Nephron progenitor cell (in vitro differentiated cells): ENCODE data around the gene EXOC4.

Experiments
- DNase-seq: peaks from one replicate; pipeline ENCODE4 v3.0.0; 2021
- H3K27ac Mint-ChIP-seq: 2 replicates; pipeline ENCODE4 v1.8.0; 2021; ENCODE audit warnings: mild to moderate bottlenecking, moderate library complexity, mixed read lengths
- H3K27me3 Mint-ChIP-seq: 2 replicates; pipeline ENCODE4 v1.8.0; 2021; ENCODE audit warnings: mild to moderate bottlenecking, low read depth, mixed read lengths; ENCODE audit not compliant: poor library complexity
- H3K36me3 Mint-ChIP-seq: 2 replicates; pipeline ENCODE4 v1.8.0; 2021; ENCODE audit warnings: low read depth, mixed read lengths
- H3K4me1 Mint-ChIP-seq: 2 replicates; pipeline ENCODE4 v1.8.0; 2021; ENCODE audit warnings: mixed read lengths
- H3K4me3 Mint-ChIP-seq: 2 replicates; pipeline ENCODE4 v1.8.0; 2021; ENCODE audit warnings: mild to moderate bottlenecking, moderate library complexity, mixed read lengths
- H3K9me3 Mint-ChIP-seq: 2 replicates; pipeline ENCODE4 v1.8.0; 2021; ENCODE audit warnings: mild to moderate bottlenecking, moderate library complexity, mixed read lengths
- CTCF ChIP-seq: fragments of 200-600 bp; sonication (generic); IDR thresholded peaks from 2 replicates; pipeline ENCODE4 v1.5.0; 2021; ENCODE audit warnings: antibody characterized with exemption

Gene EXOC4

DNA sequence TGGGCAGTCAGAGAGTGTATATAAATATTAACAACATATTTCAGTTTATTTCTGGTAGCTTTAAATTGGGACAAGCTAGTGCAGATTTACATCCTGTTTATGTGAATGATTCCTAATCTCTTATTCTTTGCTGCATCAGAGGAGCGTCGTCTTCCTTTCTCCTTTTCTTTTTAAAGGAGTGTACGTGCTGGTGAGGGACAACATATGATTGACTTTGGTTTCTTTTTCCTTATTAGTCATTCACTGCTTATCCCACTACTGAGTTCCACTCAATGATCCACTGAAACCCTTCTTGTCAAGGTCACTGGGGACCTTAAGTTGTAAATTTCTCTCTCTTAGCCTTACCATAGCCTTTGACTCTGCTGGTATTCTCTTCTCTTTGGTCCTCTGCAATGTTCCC lies 116.3 kb downstream of the EXOC4 start:
- no peak for DNase-seq
- no peak overlapping the region for H3K27ac Mint-ChIP-seq
- H3K36me3 Mint-ChIP-seq: no peaks in the 10 kb centered on the region
- no peak for TF ChIP-seq CTCF
- peaks cover 16% of the 10 kb centered on the region for H3K4me1 Mint-ChIP-seq
- H3K27me3 Mint-ChIP-seq: no peaks in the 10 kb centered on the region
- H3K4me3 Mint-ChIP-seq: no peak overlapping the region
- H3K9me3 Mint-ChIP-seq: no peaks in the 10 kb centered on the region

GRCh38 chr7:133371616-133372015 lies 118.7 kb downstream of the EXOC4 start:
- no peaks in the 10 kb centered on the region for H3K9me3 Mint-ChIP-seq
- no peak overlapping the region for H3K4me3 Mint-ChIP-seq
- TF ChIP-seq CTCF: no peak

DNA sequence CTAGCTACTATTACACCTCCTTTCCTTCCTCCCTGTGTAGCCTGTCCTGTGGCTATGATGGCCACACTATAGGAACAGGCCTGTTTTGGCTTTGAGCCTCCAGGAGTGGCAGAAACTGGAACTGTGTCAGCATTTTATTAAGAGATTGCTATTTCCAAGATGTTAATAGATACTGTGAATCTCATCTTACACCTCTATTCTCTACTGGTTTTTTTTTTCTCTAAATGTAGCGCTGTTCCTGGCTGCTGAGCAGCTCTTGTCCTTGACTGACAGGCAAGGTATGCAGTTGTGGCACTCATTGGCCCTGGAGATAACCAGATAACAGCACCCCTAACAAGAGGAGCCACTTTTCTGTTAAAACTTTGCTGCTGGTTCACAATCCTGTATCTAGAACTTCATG lies 119.5 kb downstream of the EXOC4 start:
- peaks cover 16% of the 10 kb centered on the region for H3K4me1 Mint-ChIP-seq

More at GRCh38 chr7:133371616-133372015, 118.7 kb downstream of the EXOC4 start:
- peaks cover 16% of the 10 kb centered on the region for H3K4me1 Mint-ChIP-seq
- H3K27me3 Mint-ChIP-seq: no peaks in the 10 kb centered on the region
- no peak for DNase-seq
- H3K36me3 Mint-ChIP-seq: peaks cover 15% of the 10 kb centered on the region
- no peak overlapping the region for H3K27ac Mint-ChIP-seq

GRCh38 chr7:133376514-133376913 lies 123.6 kb downstream of the EXOC4 start:
- no peak overlapping the region for H3K27ac Mint-ChIP-seq
- DNase-seq: no peak
- H3K27me3 Mint-ChIP-seq: no peaks in the 10 kb centered on the region
- no peaks in the 10 kb centered on the region for H3K4me1 Mint-ChIP-seq
- H3K9me3 Mint-ChIP-seq: no peaks in the 10 kb centered on the region
- H3K36me3 Mint-ChIP-seq: peaks cover 31% of the 10 kb centered on the region
- H3K4me3 Mint-ChIP-seq: no peak overlapping the region
- no peak for TF ChIP-seq CTCF

More for the DNA sequence above, 119.5 kb downstream of the EXOC4 start:
- no peak for DNase-seq
- H3K9me3 Mint-ChIP-seq: no peaks in the 10 kb centered on the region
- H3K27ac Mint-ChIP-seq: no peak overlapping the region
- no peak overlapping the region for H3K4me3 Mint-ChIP-seq
- peaks cover 17% of the 10 kb centered on the region for H3K36me3 Mint-ChIP-seq
- TF ChIP-seq CTCF: no peak
- no peaks in the 10 kb centered on the region for H3K27me3 Mint-ChIP-seq

DNA sequence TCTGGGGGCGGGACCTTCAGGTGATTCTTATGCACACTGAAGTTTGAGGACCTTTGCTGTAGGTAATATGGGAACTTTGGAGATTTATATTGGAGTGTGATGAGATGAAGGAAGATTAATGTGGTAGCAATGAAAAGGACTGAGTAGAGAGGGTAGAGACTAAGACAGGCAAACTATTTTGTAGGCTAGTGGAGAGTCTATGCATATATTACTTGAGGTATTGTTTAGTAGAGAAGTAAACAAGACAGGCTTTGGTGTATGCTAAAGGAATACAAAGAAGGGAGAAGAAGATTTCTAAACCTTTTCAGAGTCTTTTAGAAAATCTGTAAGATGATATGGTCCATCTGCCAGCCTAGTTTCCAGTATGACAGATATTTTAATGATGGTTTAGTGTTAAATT lies 129.1 kb downstream of the EXOC4 start:
- no peak for TF ChIP-seq CTCF
- peaks cover 17% of the 10 kb centered on the region for H3K36me3 Mint-ChIP-seq

DNA sequence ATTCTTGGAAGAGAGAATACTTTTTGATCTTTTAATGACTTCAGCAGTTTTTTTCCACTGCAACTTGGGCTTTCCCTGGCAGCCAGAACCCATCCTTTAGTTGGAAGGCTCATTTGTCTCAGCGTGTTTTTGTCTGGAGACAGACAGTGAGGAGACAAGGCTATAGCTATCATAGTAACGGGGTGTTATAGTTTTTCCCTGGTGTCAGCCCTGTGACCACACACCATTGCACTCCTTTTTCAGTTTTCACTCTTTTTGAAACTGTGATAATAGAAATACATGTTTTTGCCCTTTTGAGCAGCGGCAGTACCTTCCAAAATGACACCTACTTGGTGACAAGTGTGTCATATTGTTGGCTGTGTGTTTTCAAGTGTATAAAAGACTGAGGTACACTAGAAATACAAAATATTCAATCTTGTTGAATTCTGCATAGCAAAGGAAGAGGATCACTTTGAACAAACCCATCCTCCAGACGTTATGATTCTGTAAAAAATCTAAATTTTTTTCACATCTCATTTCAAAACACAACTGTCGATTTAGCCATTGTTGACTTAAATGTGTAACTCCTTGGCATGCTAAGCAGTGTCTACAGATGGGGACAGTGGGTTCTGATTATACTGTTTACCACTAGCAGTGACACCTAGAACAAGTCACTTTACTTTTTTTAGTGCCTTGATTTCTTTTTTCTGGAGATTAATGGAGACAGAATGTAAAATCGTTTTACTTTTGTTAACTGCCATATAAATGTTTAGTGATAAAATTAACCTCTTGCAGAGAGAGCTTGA lies 130.1 kb downstream of the EXOC4 start:
- DNase-seq: no peak
- H3K4me1 Mint-ChIP-seq: peaks cover 12% of the 10 kb centered on the region
- H3K4me3 Mint-ChIP-seq: no peak overlapping the region
- peaks cover 20% of the 10 kb centered on the region for H3K36me3 Mint-ChIP-seq
- no peaks in the 10 kb centered on the region for H3K9me3 Mint-ChIP-seq
- no peak for TF ChIP-seq CTCF
- no peaks in the 10 kb centered on the region for H3K27me3 Mint-ChIP-seq
- no peak overlapping the region for H3K27ac Mint-ChIP-seq

More for the DNA sequence above, 129.1 kb downstream of the EXOC4 start:
- Mint-ChIP-seq H3K27ac (no peak overlapping the region), H3K27me3 (no peaks in the 10 kb centered on the region), H3K4me3 (no peak overlapping the region), H3K9me3 (no peaks in the 10 kb centered on the region), H3K4me1 (peaks cover 10% of the 10 kb centered on the region)
- DNase-seq: no peak
